CD4-positive, alpha-beta T cell (primary cell): ENCODE data around the gene MAP6D1. TPM values are rescaled to one million over a fixed set of nuclear protein-coding genes. Genes with fewer than 3 reads are reported as not detected.

ENCODE experiments used
- ATAC-seq: fragments of 200-7000 bp; cut with Tn5 transposase; one replicate; pipeline ENCODE4 v1.10.0; 2022; ENCODE audit warnings: mild to moderate bottlenecking; ENCODE audit not compliant: poor library complexity
- CTCF ChIA-PET: fragments of 350-600 bp; sonication (Branson Sonifier 250); formaldehyde crosslinking; loops from one replicate; lab custom pipeline; 2021; ENCODE audit warnings: antibody characterized with exemption, inconsistent platforms; lab: Charles Lee
- POLR2A ChIA-PET: fragments of 350-600 bp; sonication (Branson Sonifier 250); formaldehyde crosslinking; loops from one replicate; lab custom pipeline; 2021; ENCODE audit warnings: antibody characterized with exemption, inconsistent platforms; lab: Charles Lee
- DNase-seq, 14 experiments: peaks; one replicate each; pipeline ENCODE4 v3.0.0-alpha.2; 2013 to 2020; ENCODE audit warnings: mixed read lengths in 2 of 14
- H3K27ac ChIP-seq, 2 donors: one replicate each; pipeline versions ENCODE4 v1.5.1 to v1.7.0; 2013; ENCODE audit warnings: low read length in 2 of 2, low read depth in 1 of 2, mild to moderate bottlenecking in 1 of 2
- H3K27me3 ChIP-seq, 2 experiments: 1 replicate in 1 of 2; 2 replicates in 1 of 2; pipeline versions ENCODE4 v1.6.1 to v1.7.0; 2013; ENCODE audit warnings: low read length in 2 of 2, control low read depth in 1 of 2, mild to moderate bottlenecking in 1 of 2, moderate library complexity in 1 of 2; ENCODE audit not compliant: insufficient read depth in 2 of 2, control insufficient read depth in 1 of 2
- H3K36me3 ChIP-seq: one replicate; pipeline ENCODE4 v1.6.1; 2013; ENCODE audit warnings: low read length, control low read depth; ENCODE audit not compliant: insufficient read depth
- H3K4me1 ChIP-seq: one replicate; pipeline ENCODE4 v1.6.1; 2013; ENCODE audit warnings: low read length, control low read depth; ENCODE audit not compliant: insufficient read depth
- H3K4me3 ChIP-seq: one replicate; pipeline ENCODE4 v1.5.1; 2013; ENCODE audit warnings: mild to moderate bottlenecking, low read length, moderate library complexity
- H3K9me3 ChIP-seq, 2 experiments: 1 replicate in 1 of 2; 2 replicates in 1 of 2; pipeline versions ENCODE4 v1.6.1 to v1.7.0; 2013; ENCODE audit warnings: low read length in 2 of 2, mild to moderate bottlenecking in 2 of 2, control low read depth in 1 of 2, moderate library complexity in 1 of 2; ENCODE audit not compliant: control insufficient read depth in 1 of 2, insufficient read depth in 1 of 2
- H3K27ac Mint-ChIP-seq: one replicate; pipeline ENCODE4 v1.8.0; 2020; ENCODE audit warnings: mixed read lengths
- H3K27me3 Mint-ChIP-seq: one replicate; pipeline ENCODE4 v1.8.0; 2021; ENCODE audit warnings: mixed read lengths
- H3K36me3 Mint-ChIP-seq: one replicate; pipeline ENCODE4 v1.8.0; 2021; ENCODE audit warnings: low read depth, mixed read lengths
- H3K4me1 Mint-ChIP-seq: one replicate; pipeline ENCODE4 v1.8.0; 2021; ENCODE audit warnings: low read depth, mixed read lengths
- H3K4me3 Mint-ChIP-seq: one replicate; pipeline ENCODE4 v1.8.0; 2020; ENCODE audit warnings: mild to moderate bottlenecking, mixed read lengths
- H3K9me3 Mint-ChIP-seq: one replicate; pipeline ENCODE4 v1.8.0; 2020; ENCODE audit warnings: mixed read lengths
- intact Hi-C, 2 experiments: fragments of 100-400 bp; cut with DNase I in 1 of 2; cut with micrococcal nuclease in 1 of 2; formaldehyde crosslinking; loops; one replicate each; pipeline versions ENCODE4 v1.15.1 to v1.9.0; 2023 to 2025; cut with DNase I, micrococcal nuclease
- total RNA-seq, 174 experiments: library from RNA in 2 of 174; stranded (reverse) in 2 of 174; gene quantifications; one replicate each; pipeline ENCODE4 v1.2.3 and lab custom pipeline; 2021 to 2026
- TF ChIP-seq, protein P1 (sequence below): fragments of 200-600 bp; IDR thresholded peaks from one replicate; pipeline ENCODE4 v1.8.0; 2022; ENCODE audit warnings: antibody characterized with exemption, mild to moderate bottlenecking

MAP6D1 gene
- total RNA-seq, 2 experiments from 2014 or later: 1.1 to 1.6 TPM

DNA sequence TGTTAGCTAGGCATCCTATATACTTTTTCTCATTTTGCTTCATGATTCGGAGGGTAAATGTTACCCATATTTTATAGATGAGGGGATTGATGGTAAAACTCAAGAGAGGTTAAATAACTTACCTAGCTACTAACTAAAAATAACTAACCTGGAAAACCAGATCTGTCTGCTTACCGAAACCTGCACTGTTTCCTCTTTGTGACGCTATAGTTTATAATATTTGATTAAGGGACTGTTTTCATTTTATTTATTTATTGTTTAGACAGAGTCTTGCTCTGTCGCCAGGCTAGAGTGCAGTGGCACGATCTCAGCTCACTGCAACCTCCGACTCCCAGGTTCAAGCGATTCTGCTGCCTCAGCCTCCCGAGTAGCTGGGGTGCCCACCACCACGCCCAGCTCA is 55.9 kb downstream of the MAP6D1 start:
- H3K4me3 Mint-ChIP-seq: no peak overlapping the region
- peaks cover 10% of the 10 kb centered on the region for H3K4me1 ChIP-seq
- CTCF ChIA-PET: no interaction called here
- intact Hi-C loops: loop anchor here (5.0 kb wide), 2 partner anchors 382 to 587 kb away; no protein-coding TSS in a partner anchor
- TF ChIP-seq, protein P1, sequence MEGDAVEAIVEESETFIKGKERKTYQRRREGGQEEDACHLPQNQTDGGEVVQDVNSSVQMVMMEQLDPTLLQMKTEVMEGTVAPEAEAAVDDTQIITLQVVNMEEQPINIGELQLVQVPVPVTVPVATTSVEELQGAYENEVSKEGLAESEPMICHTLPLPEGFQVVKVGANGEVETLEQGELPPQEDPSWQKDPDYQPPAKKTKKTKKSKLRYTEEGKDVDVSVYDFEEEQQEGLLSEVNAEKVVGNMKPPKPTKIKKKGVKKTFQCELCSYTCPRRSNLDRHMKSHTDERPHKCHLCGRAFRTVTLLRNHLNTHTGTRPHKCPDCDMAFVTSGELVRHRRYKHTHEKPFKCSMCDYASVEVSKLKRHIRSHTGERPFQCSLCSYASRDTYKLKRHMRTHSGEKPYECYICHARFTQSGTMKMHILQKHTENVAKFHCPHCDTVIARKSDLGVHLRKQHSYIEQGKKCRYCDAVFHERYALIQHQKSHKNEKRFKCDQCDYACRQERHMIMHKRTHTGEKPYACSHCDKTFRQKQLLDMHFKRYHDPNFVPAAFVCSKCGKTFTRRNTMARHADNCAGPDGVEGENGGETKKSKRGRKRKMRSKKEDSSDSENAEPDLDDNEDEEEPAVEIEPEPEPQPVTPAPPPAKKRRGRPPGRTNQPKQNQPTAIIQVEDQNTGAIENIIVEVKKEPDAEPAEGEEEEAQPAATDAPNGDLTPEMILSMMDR: no peak
- H3K4me3 ChIP-seq: no peak overlapping the region
- peaks cover 15% of the 10 kb centered on the region for H3K4me1 Mint-ChIP-seq
- no peaks in the 10 kb centered on the region for H3K9me3 ChIP-seq
- H3K27ac ChIP-seq: no peak overlapping the region
- POLR2A ChIA-PET: no interaction called here
- H3K27ac Mint-ChIP-seq: no peak overlapping the region
- no peaks in the 10 kb centered on the region for H3K9me3 Mint-ChIP-seq
- H3K36me3 ChIP-seq: peaks cover 28% of the 10 kb centered on the region
- DNase-seq (no peak), ATAC-seq (no peak)
- no peaks in the 10 kb centered on the region for H3K27me3 ChIP-seq
- H3K27me3 Mint-ChIP-seq: no peaks in the 10 kb centered on the region
- H3K36me3 Mint-ChIP-seq: peaks cover 21% of the 10 kb centered on the region

DNA sequence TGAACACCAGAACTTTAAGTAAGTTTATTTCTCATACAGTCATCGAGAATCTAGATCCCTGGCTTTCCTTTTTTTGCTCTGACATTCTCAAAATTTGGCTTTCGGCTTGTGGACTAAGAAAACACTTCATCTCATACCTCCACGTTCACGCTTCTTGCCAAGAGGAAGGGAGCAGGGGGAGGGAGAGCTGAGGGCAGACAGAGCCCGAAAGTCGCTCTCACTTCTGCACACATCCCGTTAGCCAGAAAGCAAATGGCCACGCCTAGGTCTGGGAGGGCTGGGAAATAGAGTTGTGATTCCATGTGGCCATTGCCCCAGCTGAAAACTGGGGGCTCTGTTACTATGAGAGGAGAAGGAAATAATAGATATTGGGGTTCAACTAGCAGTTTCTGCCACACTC is 57.3 kb downstream of the MAP6D1 start:
- DNase-seq: no peak
- peaks cover 15% of the 10 kb centered on the region for H3K36me3 Mint-ChIP-seq
- CTCF ChIA-PET: no interaction called here
- H3K27ac Mint-ChIP-seq: no peak overlapping the region
- no peaks in the 10 kb centered on the region for H3K9me3 ChIP-seq
- H3K4me3 Mint-ChIP-seq: no peak overlapping the region
- peaks cover 15% of the 10 kb centered on the region for H3K4me1 Mint-ChIP-seq
- H3K4me1 ChIP-seq: peaks cover 10% of the 10 kb centered on the region
- no peaks in the 10 kb centered on the region for H3K27me3 ChIP-seq
- no peak overlapping the region for H3K27ac ChIP-seq
- no peaks in the 10 kb centered on the region for H3K9me3 Mint-ChIP-seq
- TF ChIP-seq, protein P1: no peak
- POLR2A ChIA-PET: no interaction called here
- peaks cover 19% of the 10 kb centered on the region for H3K36me3 ChIP-seq
- no peaks in the 10 kb centered on the region for H3K27me3 Mint-ChIP-seq
- intact Hi-C loops: loop anchor here (5.0 kb wide), 2 partner anchors 381 to 586 kb away; no protein-coding TSS in a partner anchor
- H3K4me3 ChIP-seq: no peak overlapping the region
- no peak for ATAC-seq

DNA sequence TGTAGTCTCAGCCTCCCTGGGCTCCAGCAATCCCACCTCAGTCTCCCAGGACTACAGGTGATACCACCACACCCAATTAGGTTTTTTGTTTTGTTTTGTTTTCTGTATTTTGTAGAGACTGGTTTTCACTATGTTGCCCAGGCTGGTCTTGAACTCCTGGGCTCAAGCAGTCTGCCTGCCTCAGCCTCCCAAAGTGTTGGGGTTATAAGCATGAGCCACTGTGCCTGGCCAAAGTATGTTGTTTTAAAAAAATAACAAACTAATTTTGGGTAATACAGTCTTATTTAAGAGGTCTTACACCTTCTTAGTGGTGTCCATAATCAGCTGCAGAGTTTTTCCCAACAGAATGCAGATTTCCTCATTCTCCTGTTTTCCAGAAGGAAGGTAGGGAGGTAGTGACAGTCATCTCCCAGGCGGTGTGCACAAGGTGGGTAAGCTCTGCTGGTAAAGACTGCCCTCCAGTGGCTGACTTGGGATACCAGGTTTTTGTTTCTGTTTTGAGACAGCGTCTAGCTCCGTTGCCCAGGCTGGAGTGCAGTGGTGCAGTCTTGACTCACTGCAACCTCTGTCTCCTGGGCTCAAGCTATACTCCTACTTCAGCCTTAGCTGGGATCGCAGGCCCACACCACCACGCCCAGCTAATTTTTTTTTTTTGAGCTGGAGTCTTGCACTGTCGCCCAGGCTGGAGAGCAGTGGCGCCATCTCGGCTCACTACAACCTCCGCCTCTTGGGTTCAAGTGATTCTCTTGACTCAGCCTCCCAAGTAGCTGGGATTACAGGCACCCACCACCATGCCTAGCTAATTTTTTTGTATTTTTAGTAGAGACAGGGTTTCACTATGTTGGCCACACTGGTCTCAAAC is 58.4 kb downstream of the MAP6D1 start:
- no peak overlapping the region for H3K4me3 ChIP-seq
- peak; percentile 53 to 84 (median 64) for DNase-seq
- peaks cover 15% of the 10 kb centered on the region for H3K4me1 Mint-ChIP-seq
- no peaks in the 10 kb centered on the region for H3K9me3 Mint-ChIP-seq
- H3K9me3 ChIP-seq: no peaks in the 10 kb centered on the region
- peak; percentile 90 for ATAC-seq
- peak overlapping the region; percentile 47 for H3K27ac Mint-ChIP-seq
- POLR2A ChIA-PET: interaction anchor here (0.9 to 1.2 kb wide), 3 partner anchors 118 to 298 kb away, joined by 3 to 6 read pairs (median 4); partner anchors contain the start of genes KLHL24 and PARL
- peaks cover 10% of the 10 kb centered on the region for H3K4me1 ChIP-seq
- peaks cover 25% of the 10 kb centered on the region for H3K36me3 Mint-ChIP-seq
- H3K27me3 Mint-ChIP-seq: no peaks in the 10 kb centered on the region
- H3K4me3 Mint-ChIP-seq: no peak overlapping the region
- peaks cover 17% of the 10 kb centered on the region for H3K36me3 ChIP-seq
- no peak overlapping the region for H3K27ac ChIP-seq
- H3K27me3 ChIP-seq: no peaks in the 10 kb centered on the region
- CTCF ChIA-PET: interaction anchor here (0.6 to 1.8 kb wide), 21 partner anchors 9 to 673 kb away, joined by 3 to 8 read pairs (median 3); partner anchors contain the start of gene KLHL6
- intact Hi-C loops: loop anchor here (1.0 to 5.0 kb wide), 6 partner anchors 298 to 645 kb away; no protein-coding TSS in a partner anchor
- TF ChIP-seq, protein P1: peak; percentile 91
